ENCODE results near the gene RGS5.
"Not testable (repeated sequence)": the region's sequence is repeated elsewhere in the genome, so short reads cannot be mapped to it uniquely, and the experiment has no call there.

- TF ChIP-seq ISL1 (CRISPR knock-in tag; IDR thresholded peaks at IDR 0.05); CSDC2 (CRISPR knock-in tag; IDR thresholded peaks at IDR 0.05); SNAI2 (CRISPR knock-in tag; IDR thresholded peaks at IDR 0.05); PATZ1 (CRISPR knock-in tag; IDR thresholded peaks at IDR 0.05; ENCODE audit: borderline replicate concordance): not testable (repeated sequence)
These were observed 30.9 kb upstream of the RGS5 start for GRCh38 chr1:163233643-163234042.

Measured in SK-N-SH treated with all-trans-retinoic acid at 6 μM for 48 hours (cell line).